CD1c-positive myeloid dendritic cell (primary cell): ENCODE results near the gene UTP15.

ENCODE experiments used
- DNase-seq: peaks from one replicate; pipeline ENCODE4 v3.0.0-alpha.2; 2016; ENCODE audit errors: extremely low spot score

Gene UTP15

GRCh38 chr5:73564675-73565074 is 868 bp upstream of the UTP15 start:
- DNase-seq, result peak; percentile 14

GRCh38 chr5:73565969-73566547 is 515 bp downstream of the UTP15 start:
- DNase-seq, result no peak

GRCh38 chr5:73582285-73583145 is 17.0 kb downstream of the UTP15 start:
- no peak for DNase-seq

- DNase-seq, result no peak
These were observed 22.4 kb downstream of the UTP15 start for GRCh38 chr5:73587923-73588322.

- peak; percentile 77 for DNase-seq
These were observed 25.7 kb downstream of the UTP15 start for GRCh38 chr5:73591102-73591695.

GRCh38 chr5:73591698-73592501 is 26.4 kb downstream of the UTP15 start:
- DNase-seq, result no peak

GRCh38 chr5:73592551-73592950 is 27.0 kb downstream of the UTP15 start:
- DNase-seq, result no peak

- DNase-seq, result peak; percentile 50
These were observed 31.3 kb downstream of the UTP15 start for GRCh38 chr5:73596705-73597328.

GRCh38 chr5:73599380-73599779 is 33.8 kb downstream of the UTP15 start:
- no peak for DNase-seq

- DNase-seq, result no peak
These were observed 38.5 kb downstream of the UTP15 start for GRCh38 chr5:73603998-73604397.

GRCh38 chr5:73605223-73606087 is 39.9 kb downstream of the UTP15 start:
- DNase-seq, result no peak

GRCh38 chr5:73606206-73606753 is 40.7 kb downstream of the UTP15 start:
- DNase-seq, result no peak

- DNase-seq, result no peak
These were observed 41.7 kb downstream of the UTP15 start for GRCh38 chr5:73607228-73607627.

GRCh38 chr5:73612799-73613198 is 47.3 kb downstream of the UTP15 start:
- DNase-seq, result no peak

- no peak for DNase-seq
These were observed 49.5 kb downstream of the UTP15 start for GRCh38 chr5:73615085-73615484.

GRCh38 chr5:73615947-73616346 is 50.4 kb downstream of the UTP15 start:
- DNase-seq, result no peak

- no peak for DNase-seq
These were observed 52.2 kb downstream of the UTP15 start for GRCh38 chr5:73617510-73618279.

- no peak for DNase-seq
These were observed 54.2 kb downstream of the UTP15 start for GRCh38 chr5:73619606-73620333.

- no peak for DNase-seq
These were observed 54.8 kb downstream of the UTP15 start for GRCh38 chr5:73620334-73620687.
